GOT3 (cell line): ENCODE data around the gene TEX51.

ENCODE experiments used
- DNase-seq: peaks from one replicate; lab custom pipeline; 2025; ENCODE audit warnings: mixed read lengths; lab: John Stamatoyannopoulos, UW

Gene TEX51

DNA sequence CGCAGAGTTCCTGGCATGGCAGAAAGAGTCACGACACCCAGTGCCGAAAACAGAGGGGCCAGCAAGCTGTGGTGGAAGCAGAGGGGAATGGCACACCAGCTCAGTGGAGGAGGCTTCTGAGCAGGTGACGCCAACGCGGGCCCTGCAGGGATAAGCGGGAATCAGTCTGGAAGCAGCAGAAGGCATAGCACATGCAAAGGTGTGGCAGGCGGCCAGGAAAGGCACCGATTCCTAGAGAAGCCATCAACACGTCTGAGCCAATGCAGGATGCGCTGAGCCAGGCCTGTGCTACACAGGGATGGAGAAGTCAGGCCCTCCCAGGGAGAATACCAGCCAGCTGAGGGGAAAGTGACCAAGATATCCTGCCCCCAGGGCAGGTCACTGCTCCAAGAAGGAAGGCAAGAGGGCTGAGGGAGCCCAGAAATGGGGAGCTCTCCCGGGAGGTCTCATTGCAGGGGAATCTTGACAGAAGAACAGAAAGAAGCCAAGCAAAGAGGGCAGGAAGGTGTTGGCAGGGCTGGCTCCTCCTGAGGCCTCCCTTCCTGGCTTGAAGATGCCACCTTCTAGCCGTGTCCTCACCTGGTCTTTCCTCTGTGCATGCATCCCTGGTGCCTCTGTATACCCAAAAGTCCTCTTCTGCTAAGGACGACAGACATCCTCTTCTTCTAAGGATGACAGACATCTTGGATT is 16.3 kb downstream of the TEX51 start:
- DNase-seq: no peak

DNA sequence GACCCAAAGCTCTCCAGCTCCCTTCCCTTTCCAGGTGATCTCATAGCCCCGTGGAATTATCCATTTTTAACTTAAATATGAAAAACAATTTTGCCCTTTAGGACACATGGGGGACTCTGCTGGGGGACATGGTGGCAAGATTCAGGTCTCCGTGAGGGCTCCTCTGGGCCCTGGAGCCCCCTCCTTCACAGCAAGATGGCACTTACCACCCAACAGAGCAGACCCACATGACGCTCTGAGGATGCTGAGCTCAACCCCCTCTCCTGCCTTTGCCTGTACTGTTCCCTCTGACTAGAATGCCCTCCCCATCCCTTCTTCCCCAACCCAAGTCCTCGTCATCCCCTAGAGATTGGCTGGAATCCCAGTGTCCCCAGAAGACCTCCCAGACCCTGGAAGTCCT is 17.2 kb downstream of the TEX51 start:
- DNase-seq: no peak

DNA sequence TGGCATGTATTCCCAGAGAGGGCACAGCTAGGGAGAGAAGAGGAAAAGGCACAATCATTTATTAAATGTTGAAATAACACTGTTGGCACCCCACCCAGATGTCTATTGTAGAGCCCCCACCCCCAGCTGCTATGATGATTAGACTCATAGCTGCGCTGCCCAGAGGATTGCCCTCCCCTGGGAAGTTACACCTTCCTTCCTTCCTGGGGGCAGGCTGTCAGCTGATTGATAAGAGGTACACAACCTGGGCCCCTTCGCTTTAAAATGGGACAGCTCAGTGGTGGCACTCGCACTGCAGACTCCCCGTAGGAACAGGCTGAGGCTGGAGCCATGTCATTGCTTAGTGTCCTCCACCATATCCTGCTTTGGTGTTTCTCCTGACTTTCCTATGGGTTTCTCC is 18.1 kb downstream of the TEX51 start:
- no peak for DNase-seq

DNA sequence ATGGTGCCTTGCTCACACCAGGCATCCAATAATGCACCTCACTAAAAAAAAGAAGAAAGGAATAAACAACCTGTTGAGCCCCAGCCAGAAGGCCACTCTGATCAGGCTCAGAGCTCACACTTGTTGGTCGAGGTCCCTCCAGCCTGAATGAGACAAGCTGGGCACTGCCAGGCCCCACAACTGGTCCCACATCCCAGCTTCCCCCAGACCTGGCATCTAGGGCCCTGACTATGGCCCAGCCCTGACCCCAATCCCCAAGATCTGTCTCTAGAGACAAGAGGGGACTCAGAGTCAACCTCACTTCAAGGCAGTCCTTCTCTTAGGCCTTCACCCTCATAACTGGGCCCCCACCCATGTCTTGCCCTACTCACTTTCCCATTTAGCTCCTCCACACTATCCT is 22.4 kb downstream of the TEX51 start:
- no peak for DNase-seq

DNA sequence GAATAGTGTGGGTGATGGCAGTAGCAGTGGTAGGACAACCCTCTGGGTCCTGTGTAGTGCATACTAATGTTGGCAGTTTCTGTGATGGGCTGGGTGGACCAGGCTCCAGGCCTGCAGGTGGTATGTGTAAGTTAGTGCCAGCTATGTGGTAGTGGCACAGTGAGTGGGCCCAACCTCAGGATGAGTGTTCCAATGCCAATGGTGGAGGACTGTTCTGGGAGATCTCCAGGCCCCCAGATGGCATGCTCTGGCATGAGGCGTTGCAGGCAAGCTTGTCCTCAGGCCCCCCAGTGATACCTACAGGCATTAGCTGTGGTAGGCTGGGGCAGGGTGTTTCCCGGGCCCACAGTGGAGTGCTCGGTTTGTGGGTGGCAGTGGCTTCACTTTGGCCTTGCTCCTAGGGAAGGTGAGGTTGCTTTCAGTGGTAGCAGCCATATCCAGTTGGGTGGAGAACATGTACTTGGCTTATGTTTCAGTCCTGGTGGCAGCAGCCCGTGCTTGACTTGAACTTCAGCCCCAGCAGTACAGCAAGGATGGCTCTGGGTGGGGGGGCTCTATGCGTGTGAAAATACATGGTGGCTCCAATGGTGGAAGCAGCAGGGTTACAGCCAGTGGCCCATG is 32.4 kb downstream of the TEX51 start:
- DNase-seq: no peak

DNA sequence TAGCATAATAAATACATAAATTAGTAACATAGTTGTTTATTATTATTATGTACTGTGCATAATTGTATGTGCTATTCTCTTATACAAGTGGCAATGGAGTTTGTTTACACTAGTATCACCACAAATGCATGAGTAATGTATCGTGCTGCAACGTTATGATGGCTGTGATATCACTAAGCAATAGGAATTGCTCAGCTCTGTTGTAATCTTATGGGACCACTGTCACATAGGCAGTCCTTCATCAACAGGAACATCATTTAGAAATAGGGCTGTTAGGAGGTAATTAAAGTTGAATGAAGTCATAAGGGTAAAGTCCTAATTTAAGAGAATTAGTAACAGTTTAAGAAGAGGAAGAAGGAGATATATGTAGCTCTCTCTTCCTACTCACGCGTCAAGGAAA is 33.8 kb downstream of the TEX51 start:
- DNase-seq: no peak

DNA sequence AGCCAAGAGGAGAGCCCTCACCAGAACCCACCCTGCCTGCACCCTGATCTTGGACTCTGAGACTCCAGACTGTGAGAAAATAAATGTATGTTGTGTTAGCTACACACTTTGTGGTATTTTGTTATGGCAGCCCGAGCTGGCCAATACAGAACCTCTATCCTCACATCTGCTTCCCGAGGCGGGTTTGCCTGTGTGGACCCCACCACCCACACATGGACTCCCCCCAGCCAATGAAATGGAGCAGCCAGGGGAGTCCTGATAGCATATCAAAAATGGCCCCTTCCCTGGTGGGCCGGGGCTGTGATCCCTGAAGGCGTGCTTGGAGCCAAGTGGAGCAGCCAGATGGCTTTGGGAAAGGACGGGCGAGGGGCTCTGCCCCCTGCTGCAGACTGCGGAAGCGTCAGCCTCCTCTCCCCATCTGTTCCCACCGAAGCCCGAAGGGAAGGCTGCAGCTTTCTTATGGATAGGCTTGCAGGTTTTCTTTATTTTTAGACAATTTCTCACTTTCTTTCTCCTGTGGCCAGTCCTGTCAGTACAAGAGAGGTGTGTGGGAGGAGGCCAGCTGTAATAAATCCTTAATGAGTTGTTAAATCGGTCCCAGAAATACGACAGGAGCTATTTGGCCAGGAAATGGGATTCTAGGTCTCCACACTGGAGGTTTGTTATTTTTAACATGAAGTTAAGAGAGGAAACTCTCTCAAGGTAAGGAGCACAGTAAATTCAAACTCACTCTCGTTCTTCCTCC is 34.4 kb downstream of the TEX51 start:
- no peak for DNase-seq

DNA sequence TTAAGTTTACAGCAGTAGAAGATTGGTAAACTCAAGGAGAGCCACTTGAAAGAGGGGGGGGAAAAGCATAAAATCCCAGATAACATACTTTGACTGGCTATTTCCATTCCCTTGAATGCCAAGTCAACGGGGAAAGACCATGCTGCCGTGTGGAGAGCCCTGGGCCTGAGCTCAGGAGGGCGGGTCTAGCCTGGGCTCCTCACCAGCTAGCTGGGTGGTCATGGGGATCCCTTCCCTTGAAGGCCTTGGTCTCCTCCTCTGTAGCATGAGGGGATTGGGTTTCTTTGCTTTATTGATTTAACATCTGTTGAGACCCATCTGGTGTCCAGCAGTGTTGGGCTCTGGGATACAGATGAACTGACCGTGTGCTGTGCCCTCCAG is 35.0 kb downstream of the TEX51 start:
- DNase-seq: no peak

DNA sequence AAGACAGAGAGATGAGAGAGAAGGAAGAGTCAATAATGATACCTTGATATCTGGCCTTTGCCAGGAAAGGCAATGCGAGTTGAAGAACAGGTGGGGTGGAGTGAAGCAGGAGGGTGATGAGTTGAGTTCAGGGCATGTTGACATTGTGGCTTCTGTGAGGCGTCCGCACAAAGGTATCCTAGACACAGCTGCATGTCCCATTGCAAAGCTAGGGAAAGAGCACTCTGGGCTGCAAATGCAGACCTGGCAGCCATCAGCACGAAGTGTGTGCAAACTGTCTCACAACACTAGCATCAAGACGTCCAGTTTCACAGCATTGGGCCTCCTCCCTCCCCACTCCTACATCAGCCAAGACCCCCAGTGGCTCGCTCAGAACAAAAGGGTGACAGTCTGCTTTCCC is 36.1 kb downstream of the TEX51 start:
- no peak for DNase-seq

DNA sequence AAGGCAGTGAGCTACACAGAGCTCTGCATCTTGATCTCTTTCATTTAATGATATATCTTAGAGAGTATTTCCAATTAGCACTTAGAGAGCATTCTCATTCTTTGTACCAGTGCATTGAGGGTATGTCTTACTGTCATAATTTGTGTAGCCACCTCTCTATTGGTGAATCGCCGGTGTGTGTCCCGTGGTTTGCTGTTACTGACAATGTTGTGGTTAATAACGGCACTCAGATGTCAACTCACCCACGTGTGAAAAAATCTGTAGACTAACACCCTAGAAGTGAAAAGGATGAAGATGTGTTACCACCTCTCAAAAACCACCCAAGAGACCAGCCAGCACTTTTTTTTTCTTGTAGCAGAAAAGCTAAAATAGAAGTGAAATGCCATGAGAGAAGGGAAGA is 37.1 kb downstream of the TEX51 start:
- DNase-seq: no peak

DNA sequence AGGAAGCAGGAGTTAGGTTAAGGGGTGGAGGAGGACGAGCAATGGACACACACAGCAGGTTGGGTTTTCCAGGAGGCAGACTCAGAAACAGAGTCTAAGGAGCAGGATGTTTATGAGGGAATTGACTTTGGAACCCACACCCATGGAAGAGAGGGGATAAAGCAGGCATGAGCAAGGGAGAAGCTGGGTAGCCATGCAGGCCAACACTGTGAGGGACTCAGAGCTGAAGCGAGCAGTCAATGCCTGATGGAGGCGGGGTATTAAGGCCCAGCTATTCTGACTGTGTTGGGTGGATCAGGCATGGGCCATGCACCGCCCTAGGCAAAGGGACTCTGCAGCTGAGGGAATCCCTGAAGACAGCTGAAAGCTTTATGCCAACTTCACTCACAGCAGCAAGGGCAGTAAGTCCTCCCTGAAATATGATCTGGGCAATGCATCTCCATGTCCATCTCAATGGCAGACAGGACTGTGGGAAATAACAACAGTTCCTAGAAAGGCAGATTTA is 37.6 kb downstream of the TEX51 start:
- DNase-seq: no peak

DNA sequence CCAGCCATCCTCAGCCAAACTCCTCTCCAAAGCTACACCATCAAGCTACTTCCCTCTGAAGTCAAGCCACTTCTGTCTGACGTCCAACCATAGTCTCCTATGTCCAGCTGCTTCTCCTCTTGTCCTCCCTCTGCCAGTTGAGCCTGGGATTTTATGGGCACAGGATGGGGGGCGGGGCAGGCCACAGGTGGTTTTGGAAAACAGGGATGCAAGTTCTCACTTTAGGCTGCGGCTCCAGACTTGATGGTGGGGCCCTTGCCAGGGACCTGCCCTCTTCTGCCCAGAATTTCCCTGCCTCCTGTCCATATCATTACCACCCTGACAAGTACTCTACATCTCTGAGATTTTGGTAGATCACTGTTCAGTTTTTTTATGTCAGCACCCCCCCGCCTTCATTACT is 41.6 kb downstream of the TEX51 start:
- DNase-seq: no peak

DNA sequence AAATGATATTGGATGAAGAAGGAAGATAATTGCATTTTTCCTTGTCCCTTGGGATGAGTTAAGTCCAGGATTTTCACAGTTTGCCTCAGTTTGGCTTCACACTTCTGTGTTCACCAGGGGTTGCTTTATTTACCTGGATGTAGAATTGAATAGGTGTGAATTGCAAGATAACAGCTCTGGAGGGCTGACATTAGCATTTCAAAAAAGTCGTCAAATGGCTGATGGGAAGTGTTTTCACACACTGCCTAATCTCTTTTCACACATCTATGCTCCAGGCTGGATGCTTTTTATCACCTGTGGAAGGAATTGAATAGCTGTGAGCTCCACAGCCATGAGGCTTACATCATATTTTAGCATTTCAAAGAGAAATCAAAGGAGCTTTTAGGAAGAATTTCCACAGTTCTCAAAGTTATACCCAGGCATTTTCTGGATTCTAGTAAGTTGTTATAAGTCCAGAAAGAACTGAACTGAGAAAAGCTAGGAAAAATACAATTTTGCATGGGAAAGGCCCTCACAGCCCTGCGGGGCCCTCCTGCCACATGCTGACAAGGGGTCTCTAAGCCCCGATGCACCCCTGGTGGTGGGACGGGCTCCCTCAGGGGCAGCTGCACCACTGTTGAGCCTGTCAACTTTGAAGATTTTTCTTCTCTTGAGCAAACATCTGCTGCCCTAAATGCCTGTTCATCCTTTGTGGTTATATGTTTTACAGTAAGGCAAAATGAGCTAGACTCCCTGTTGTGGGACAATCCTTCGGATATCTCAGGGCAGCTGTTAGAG is 43.9 kb downstream of the TEX51 start:
- DNase-seq: no peak

DNA sequence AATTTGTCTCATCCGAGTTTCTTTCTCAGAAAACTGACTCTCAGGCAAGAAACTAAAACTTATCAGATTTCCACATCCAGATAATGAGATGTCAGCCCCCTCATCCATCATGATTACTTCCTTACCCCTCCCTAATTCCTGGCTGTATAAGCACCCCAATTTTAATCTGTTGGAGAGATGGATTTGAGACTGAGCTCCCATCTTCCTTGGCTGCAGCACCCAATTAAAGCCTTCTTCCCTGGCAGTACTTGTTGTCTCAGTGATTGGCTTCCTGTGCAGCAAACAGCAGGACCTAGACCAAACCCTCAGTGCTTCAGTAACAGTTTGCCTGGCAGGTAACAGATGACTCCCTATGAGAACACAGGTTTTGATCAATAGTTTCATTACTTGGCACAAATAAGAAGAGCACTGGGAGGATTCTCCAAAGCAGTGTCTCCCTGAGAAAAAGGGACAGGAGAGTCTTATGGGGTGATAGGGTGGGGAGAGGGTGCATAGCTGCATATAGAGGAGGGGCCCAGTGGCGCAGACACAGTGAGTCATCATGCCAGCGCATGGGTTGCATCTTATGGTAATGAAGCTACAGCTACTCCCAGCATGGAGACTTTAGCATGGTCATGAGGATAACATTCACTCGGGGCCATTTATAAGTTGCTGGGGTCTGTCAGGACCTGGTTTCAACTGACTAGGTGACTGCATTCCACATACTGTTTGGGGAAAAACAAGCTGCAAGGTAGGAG is 45.1 kb downstream of the TEX51 start:
- no peak for DNase-seq

DNA sequence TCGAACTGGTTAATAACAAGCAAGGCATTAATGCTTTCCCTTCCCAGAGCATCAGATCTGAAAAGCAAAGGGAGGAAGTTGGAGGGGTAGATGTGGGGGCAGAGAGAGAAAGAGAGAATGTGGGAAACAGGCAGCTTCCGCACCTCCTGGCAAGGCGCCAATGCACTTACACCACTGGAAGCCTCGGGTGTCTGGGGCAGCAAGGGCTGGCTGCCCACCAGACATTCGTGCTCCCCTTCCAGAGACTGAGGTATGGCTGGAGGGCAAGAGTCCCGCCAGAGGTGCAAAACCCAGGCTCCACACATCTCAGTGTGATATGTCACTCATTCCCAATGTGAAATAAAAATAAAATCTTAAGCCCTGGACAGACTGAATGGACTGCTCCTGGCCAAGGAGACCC is 46.4 kb downstream of the TEX51 start:
- DNase-seq: no peak

DNA sequence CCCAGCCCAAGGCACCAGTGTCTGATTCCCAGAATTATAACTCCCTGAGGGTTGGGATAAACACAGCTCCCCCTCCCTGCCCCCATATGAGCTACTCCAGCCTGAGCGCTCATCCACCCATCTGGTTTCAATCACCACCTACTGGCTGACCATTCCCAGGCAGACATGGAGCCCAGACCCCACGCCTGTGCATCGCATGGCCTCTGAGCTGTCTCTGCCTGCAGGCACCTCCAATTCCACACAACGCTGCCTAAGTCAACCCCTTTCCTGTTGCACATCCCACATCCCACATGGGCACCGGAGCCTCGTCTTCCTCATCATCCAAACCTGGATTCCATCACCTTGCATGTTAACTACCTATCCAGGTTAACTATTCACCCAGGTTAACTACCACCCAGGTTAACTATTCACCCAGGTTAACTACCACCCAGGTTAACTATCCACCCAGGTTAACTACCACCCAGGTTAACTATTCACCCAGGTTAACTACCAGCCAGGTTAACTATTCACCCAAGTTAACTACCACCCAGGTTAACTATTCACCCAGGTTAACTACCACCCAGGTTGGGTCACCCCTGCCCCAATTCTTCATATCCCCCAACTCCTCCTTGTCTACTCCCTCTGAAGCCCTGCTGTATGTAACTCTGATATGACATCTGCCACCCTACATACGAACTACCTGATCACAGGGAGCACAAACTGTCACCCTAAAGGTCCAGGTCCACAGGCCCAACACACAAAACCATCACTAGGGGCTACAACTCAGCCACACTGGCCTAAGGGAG is 47.8 kb downstream of the TEX51 start:
- DNase-seq: no peak

DNA sequence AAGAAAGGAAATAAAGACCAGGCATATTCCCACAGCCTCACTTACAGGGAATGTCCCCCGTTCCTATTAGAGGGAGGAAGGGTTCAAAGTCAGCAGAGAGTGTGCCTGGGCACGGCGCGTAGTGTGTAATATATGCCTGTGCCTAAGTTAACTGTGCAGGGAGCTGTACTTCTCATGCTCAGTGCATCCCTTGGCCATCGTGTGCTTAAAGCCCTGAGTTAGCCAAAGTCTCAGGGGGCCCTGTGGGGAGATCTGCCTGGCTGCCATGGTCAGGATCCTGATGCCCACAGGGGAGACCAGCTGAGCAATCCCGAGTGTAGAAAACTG is 48.4 kb downstream of the TEX51 start:
- no peak for DNase-seq

DNA sequence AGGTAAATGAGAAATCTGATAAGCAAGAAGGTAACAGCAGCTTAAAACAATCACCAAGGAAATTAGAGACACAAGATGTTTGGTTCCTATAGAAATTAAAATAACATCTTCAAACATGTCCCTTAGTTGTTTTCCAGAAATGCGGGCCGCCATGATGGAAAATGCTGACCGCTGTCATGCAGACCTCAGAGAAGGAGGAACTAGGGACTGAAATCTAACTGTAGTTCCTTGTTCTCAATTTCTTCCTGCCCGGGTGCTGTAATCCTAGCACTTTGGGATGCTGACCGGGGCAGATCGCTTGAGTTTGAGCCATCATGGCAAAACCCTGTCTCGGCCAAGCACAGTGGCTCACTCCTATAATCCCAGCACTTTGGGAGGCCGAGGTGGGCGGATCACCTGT is 51.1 kb downstream of the TEX51 start:
- DNase-seq: no peak

DNA sequence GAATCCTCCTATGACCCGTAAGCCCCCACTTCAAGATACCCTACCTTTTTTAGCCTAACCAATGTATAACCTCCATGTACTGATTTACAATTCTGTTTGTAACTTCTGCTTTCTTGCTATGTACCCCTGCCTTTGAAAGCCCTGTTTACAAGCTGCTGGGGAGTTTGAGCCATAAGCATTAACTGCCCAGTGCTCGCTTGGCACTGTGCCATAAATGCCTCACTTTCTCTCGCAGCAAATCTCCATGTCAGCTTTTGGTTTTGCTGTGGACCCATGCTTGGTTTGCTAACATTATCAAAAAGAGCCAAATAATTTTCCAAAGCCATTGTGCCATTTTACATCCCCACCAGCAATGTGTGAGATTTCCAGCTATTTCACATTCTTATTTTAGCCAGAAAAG is 51.8 kb downstream of the TEX51 start:
- DNase-seq: no peak
